ENCODE data around the gene CIDEA.

GRCh38 chr18:12312976-12313375, 58.8 kb downstream of the CIDEA start:
- TF ChIP-seq, protein P1, sequence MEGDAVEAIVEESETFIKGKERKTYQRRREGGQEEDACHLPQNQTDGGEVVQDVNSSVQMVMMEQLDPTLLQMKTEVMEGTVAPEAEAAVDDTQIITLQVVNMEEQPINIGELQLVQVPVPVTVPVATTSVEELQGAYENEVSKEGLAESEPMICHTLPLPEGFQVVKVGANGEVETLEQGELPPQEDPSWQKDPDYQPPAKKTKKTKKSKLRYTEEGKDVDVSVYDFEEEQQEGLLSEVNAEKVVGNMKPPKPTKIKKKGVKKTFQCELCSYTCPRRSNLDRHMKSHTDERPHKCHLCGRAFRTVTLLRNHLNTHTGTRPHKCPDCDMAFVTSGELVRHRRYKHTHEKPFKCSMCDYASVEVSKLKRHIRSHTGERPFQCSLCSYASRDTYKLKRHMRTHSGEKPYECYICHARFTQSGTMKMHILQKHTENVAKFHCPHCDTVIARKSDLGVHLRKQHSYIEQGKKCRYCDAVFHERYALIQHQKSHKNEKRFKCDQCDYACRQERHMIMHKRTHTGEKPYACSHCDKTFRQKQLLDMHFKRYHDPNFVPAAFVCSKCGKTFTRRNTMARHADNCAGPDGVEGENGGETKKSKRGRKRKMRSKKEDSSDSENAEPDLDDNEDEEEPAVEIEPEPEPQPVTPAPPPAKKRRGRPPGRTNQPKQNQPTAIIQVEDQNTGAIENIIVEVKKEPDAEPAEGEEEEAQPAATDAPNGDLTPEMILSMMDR (IDR thresholded peaks at IDR 0.05) = no peak
- no peak for TF ChIP-seq POLR2A (IDR thresholded peaks at IDR 0.05)

Measured in uterus (tissue), 2 donors.